ENCODE data around the gene WDPCP. TPM values are rescaled to one million over a fixed set of nuclear protein-coding genes. Genes with fewer than 3 reads are reported as not detected.

Gene WDPCP
- total and polyA plus RNA-seq, 2 of the 13 experiments (the other 11 are each of a cell fraction or from before 2014, with no cell fraction given): 2.9 to 5.2 TPM

GRCh38 chr2:63104482-63104881, 483.8 kb downstream of the WDPCP start (continued):
- TF ChIP-seq ZHX2 (IDR thresholded peaks at IDR 0.05; ENCODE audit: low read depth) (no peak), ZHX2 (CRISPR knock-in tag; IDR thresholded peaks at IDR 0.05; ENCODE audit: borderline replicate concordance) (no peak), TAF15 (IDR thresholded peaks at IDR 0.05; ENCODE audit: low read depth, low read length, poor library complexity, severe bottlenecking) (no peak)

DNA sequence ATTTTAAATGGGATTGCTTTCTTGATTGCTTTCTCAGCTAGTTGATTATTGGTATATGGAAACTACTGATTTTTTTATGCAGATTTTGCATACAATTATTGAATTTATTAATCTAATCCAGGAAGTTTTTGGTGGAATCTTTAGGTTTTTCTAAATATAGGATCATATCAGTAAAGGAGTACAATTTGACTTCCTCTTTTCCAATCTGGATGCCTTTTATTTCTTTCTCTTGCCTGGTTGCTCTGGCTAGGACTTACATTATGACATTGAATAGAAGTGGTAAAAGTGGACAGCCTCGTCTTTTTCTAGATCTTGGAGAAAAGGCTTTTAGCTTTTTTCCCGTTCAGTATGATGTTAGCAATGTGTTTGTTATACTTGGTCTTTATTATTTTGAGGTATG, 486.3 kb downstream of the WDPCP start:
- FAIRE-seq: no peak
- Histone ChIP-seq H3K79me2 (ENCODE audit: insufficient read depth, low read length) (no peaks in the 10 kb centered on the region), H3K4me2 (ENCODE audit: low read depth, low read length) (no peak overlapping the region), H3K27me3 (ENCODE audit: control insufficient read depth in 1 of 2, insufficient read depth in 2 of 2, low read length in 2 of 2) (0 out of 5 replicates have a peak, but pooled peaks cover 0 to 5% of the 10 kb centered on the region in 2 experiments), H3K9ac (ENCODE audit: insufficient read depth, low read depth, low read length) (no peak overlapping the region), H2AFZ (ENCODE audit: low read length) (no peak overlapping the region), H3K36me3 (replicated peaks in 1 of 2; ENCODE audit: control insufficient read depth in 1 of 2, insufficient read depth in 2 of 2, low read length in 2 of 2) (no peaks in the 10 kb centered on the region), H3K4me1 (ENCODE audit: insufficient read depth, low read length) (peaks cover 28% of the 10 kb centered on the region), H3K9me3 (ENCODE audit: low read length) (peaks cover 35% of the 10 kb centered on the region), H3K4me3 (replicated peaks in 1 of 3; ENCODE audit: insufficient read depth in 1 of 3, low read depth in 2 of 3, low read length in 3 of 3) (no peak overlapping the region), H4K20me1 (ENCODE audit: insufficient read depth, low read length) (no peaks in the 10 kb centered on the region), H3K27ac (ENCODE audit: extremely low read length, insufficient read depth, low read length) (no peak overlapping the region)
- TF ChIP-seq HHEX (CRISPR knock-in tag; IDR thresholded peaks at IDR 0.05) (no peak), ZSCAN20 (CRISPR knock-in tag; IDR thresholded peaks at IDR 0.05; ENCODE audit: borderline replicate concordance) (no peak)
- TF ChIP-seq, protein P1, sequence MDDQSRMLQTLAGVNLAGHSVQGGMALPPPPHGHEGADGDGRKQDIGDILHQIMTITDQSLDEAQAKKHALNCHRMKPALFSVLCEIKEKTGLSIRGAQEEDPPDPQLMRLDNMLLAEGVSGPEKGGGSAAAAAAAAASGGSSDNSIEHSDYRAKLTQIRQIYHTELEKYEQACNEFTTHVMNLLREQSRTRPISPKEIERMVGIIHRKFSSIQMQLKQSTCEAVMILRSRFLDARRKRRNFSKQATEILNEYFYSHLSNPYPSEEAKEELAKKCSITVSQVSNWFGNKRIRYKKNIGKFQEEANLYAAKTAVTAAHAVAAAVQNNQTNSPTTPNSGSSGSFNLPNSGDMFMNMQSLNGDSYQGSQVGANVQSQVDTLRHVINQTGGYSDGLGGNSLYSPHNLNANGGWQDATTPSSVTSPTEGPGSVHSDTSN (CRISPR knock-in tag; IDR thresholded peaks at IDR 0.05; ENCODE audit: borderline replicate concordance): no peak
- ChIA-PET POLR2A (no interaction called here), CTCF (ENCODE audit: low intra/inter-chr PET ratio, low total read pairs) (no interaction called here)
- intact Hi-C loops (cut with micrococcal nuclease; ENCODE audit: unreplicated experiment): no loop called here
- BruUV-seq (replicated peaks): no TSS peak
- in situ Hi-C loops (cut with HindIII; ENCODE audit: extremely low pct_ligation_motif_present, low pct_unique_long_range_greater_than_20kb): no loop called here
- ATAC-seq: no peak
- WGBS (ENCODE audit: low lambda C conversion rate): 4% methylated on average over 2 of the region's 2 CpGs
- DNase-seq (ENCODE audit: low spot score): no peak

Measured in HepG2 (cell line).